Measurements from ENCODE around the gene TNF. TPM values are rescaled to one million over a fixed set of nuclear protein-coding genes. Genes with fewer than 3 reads are reported as not detected.

The TNF gene
- total RNA-seq, 1 donor from 2014 or later = not detected

GRCh38 chr6:31533455-31533841 is 41.9 kb upstream of the TNF start:
- no peak overlapping the region for H3K27ac ChIP-seq
- DNase-seq (ENCODE audit: extremely low spot score in 2 of 2) = no peak
- H3K9me3 ChIP-seq = no peaks in the 10 kb centered on the region
- H3K4me3 ChIP-seq = no peak overlapping the region
- no peaks in the 10 kb centered on the region for H3K27me3 ChIP-seq
- H3K4me1 ChIP-seq = peaks cover 5% of the 10 kb centered on the region
- TF ChIP-seq POLR2AphosphoS5 (IDR thresholded peaks at IDR 0.05; ENCODE audit: insufficient read depth in 1 of 2, low read depth in 1 of 2) (no peak), POLR2A (IDR thresholded peaks at IDR 0.05) (no peak), CTCF (IDR thresholded peaks at IDR 0.05) (no peak)
- intact Hi-C loops (cut with DNase I) = no loop called here
- H3K36me3 ChIP-seq = peaks cover 0 to 88% of the 10 kb centered on the region in 2 donors

- H3K4me3 ChIP-seq = no peak overlapping the region
- no peak for DNase-seq (ENCODE audit: extremely low spot score in 2 of 2)
- peaks cover 0 to 93% of the 10 kb centered on the region in 2 donors for H3K36me3 ChIP-seq
Observed at GRCh38 chr6:31534011-31534410, 41.4 kb upstream of the TNF start.

GRCh38 chr6:31534521-31535040 is 40.8 kb upstream of the TNF start:
- Histone ChIP-seq H3K27ac (no peak overlapping the region), H3K36me3 (peaks cover 0 to 99% of the 10 kb centered on the region in 2 donors)
- TF ChIP-seq POLR2AphosphoS5 (IDR thresholded peaks at IDR 0.05; ENCODE audit: insufficient read depth in 1 of 2, low read depth in 1 of 2) (no peak), CTCF (IDR thresholded peaks at IDR 0.05) (no peak), POLR2A (IDR thresholded peaks at IDR 0.05) (no peak)

More at GRCh38 chr6:31534011-31534410, 41.4 kb upstream of the TNF start:
- intact Hi-C loops (cut with DNase I) = no loop called here
- no peak overlapping the region for H3K27ac ChIP-seq
- TF ChIP-seq POLR2A (IDR thresholded peaks at IDR 0.05) (no peak), POLR2AphosphoS5 (IDR thresholded peaks at IDR 0.05; ENCODE audit: insufficient read depth in 1 of 2, low read depth in 1 of 2) (no peak), CTCF (IDR thresholded peaks at IDR 0.05) (no peak)
- H3K9me3 ChIP-seq = no peaks in the 10 kb centered on the region
- H3K4me1 ChIP-seq = peaks cover 10% of the 10 kb centered on the region
- H3K27me3 ChIP-seq = no peaks in the 10 kb centered on the region

GRCh38 chr6:31535538-31536324 is 39.6 kb upstream of the TNF start:
- H3K4me1 ChIP-seq = peaks cover 28% of the 10 kb centered on the region
- TF ChIP-seq CTCF (IDR thresholded peaks at IDR 0.05) (no peak), POLR2AphosphoS5 (IDR thresholded peaks at IDR 0.05; ENCODE audit: insufficient read depth in 1 of 2, low read depth in 1 of 2) (no peak), POLR2A (IDR thresholded peaks at IDR 0.05) (no peak)
- DNase-seq (ENCODE audit: extremely low spot score in 2 of 2) = no peak
- intact Hi-C loops (cut with DNase I) = no loop called here
- H3K4me3 ChIP-seq = no peak overlapping the region
- no peak overlapping the region for H3K27ac ChIP-seq
- H3K9me3 ChIP-seq = no peaks in the 10 kb centered on the region
- H3K36me3 ChIP-seq = peaks cover 0 to 92% of the 10 kb centered on the region in 2 donors
- no peaks in the 10 kb centered on the region for H3K27me3 ChIP-seq

More at GRCh38 chr6:31534521-31535040, 40.8 kb upstream of the TNF start:
- intact Hi-C loops (cut with DNase I) = no loop called here
- H3K27me3 ChIP-seq = no peaks in the 10 kb centered on the region
- no peaks in the 10 kb centered on the region for H3K9me3 ChIP-seq
- peaks cover 16% of the 10 kb centered on the region for H3K4me1 ChIP-seq
- H3K4me3 ChIP-seq = no peak overlapping the region
- no peak for DNase-seq (ENCODE audit: extremely low spot score in 2 of 2)
